Lower leg skin (tissue), 4 donors: ENCODE results near the gene CCDC85C. TPM values are rescaled to one million over a fixed set of nuclear protein-coding genes. Genes with fewer than 3 reads are reported as not detected.

Source experiments
- DNase-seq, 2 donors: peaks; one replicate each; pipeline ENCODE4 v3.0.0-alpha.2; 2019; ENCODE audit warnings: low spot score in 2 of 2
- H3K4me3 ChIP-seq: fragments of 200-600 bp; sonication (generic); 2 replicates; pipeline ENCODE4 v1.5.1; 2017; ENCODE audit warnings: mild to moderate bottlenecking, low read depth; ENCODE audit not compliant: poor library complexity, severe bottlenecking
- CTCF ChIP-seq, 3 donors: fragments of 450-650 bp; IDR thresholded peaks; one replicate each; pipeline ENCODE4 v1.5.1; 2016; ENCODE audit warnings: antibody characterized with exemption in 3 of 3, mild to moderate bottlenecking in 3 of 3, moderate library complexity in 2 of 3
- POLR2A ChIP-seq, 2 donors: fragments of 450-650 bp; IDR thresholded peaks; one replicate each; pipeline ENCODE4 v1.6.1; 2016 to 2017; ENCODE audit warnings: antibody characterized with exemption in 2 of 2, mild to moderate bottlenecking in 1 of 2, moderate library complexity in 1 of 2
- WGBS, 2 donors: methylation state at CpG; one replicate each; pipeline ENCODE4 v1.1.5; 2018; 5-methylcytosine and 5-hydroxymethylcytosine counted together
- intact Hi-C: fragments of 100-400 bp; cut with DNase I; formaldehyde crosslinking; loops from one replicate; pipeline ENCODE4 v1.15.0; 2023; ENCODE audit warnings: low total_unique reads
- total RNA-seq, 4 donors: library from RNA; depleted of rRNA; stranded (reverse); fragments of >200 nt; gene quantifications; one replicate each; pipeline ENCODE4 v1.1.0, GENCODE V29; 2016

CCDC85C gene
- total RNA-seq, 4 donors from 2014 or later = 17.2 to 47.7 (median 33.3) TPM

- TF ChIP-seq POLR2A (IDR thresholded peaks at IDR 0.05) (no peak), CTCF (IDR thresholded peaks at IDR 0.05) (no peak)
- intact Hi-C loops = no loop called here
- H3K4me3 ChIP-seq = no peak overlapping the region
- 91 to 92% methylated on average over 13 of the region's 13 CpGs for WGBS, 2 donors
- DNase-seq = no peak
Observed at GRCh38 chr14:99507860-99508640, 96.0 kb downstream of the CCDC85C start.

- intact Hi-C loops = no loop called here
- no peak overlapping the region for H3K4me3 ChIP-seq
- no peak for DNase-seq
- WGBS, 2 donors = 84 to 89% methylated on average over 6 of the region's 6 CpGs
- TF ChIP-seq POLR2A (IDR thresholded peaks at IDR 0.05) (no peak), CTCF (IDR thresholded peaks at IDR 0.05) (no peak)
Observed at GRCh38 chr14:99506276-99506675, 97.7 kb downstream of the CCDC85C start.

GRCh38 chr14:99505089-99505488 lies 98.9 kb downstream of the CCDC85C start:
- no peak for DNase-seq
- intact Hi-C loops = no loop called here
- TF ChIP-seq CTCF (IDR thresholded peaks at IDR 0.05) (no peak), POLR2A (IDR thresholded peaks at IDR 0.05) (no peak)
- H3K4me3 ChIP-seq = no peak overlapping the region
- WGBS, 2 donors = 84 to 89% methylated on average over 5 of the region's 5 CpGs

GRCh38 chr14:99503848-99504453 lies 100.1 kb downstream of the CCDC85C start:
- intact Hi-C loops = no loop called here
- TF ChIP-seq POLR2A (IDR thresholded peaks at IDR 0.05) (no peak), CTCF (IDR thresholded peaks at IDR 0.05) (no peak)
- DNase-seq = no peak
- no peak overlapping the region for H3K4me3 ChIP-seq
- WGBS, 2 donors = 92 to 96% methylated on average over 4 of the region's 4 CpGs

GRCh38 chr14:99502989-99503421 lies 101.0 kb downstream of the CCDC85C start:
- H3K4me3 ChIP-seq = no peak overlapping the region
- TF ChIP-seq POLR2A (IDR thresholded peaks at IDR 0.05) (no peak), CTCF (IDR thresholded peaks at IDR 0.05) (no peak)
- intact Hi-C loops = no loop called here
- no peak for DNase-seq
- 78 to 93% methylated on average over 14 of the region's 14 CpGs for WGBS, 2 donors
